Measurements from ENCODE around the gene PARD3.

DNA sequence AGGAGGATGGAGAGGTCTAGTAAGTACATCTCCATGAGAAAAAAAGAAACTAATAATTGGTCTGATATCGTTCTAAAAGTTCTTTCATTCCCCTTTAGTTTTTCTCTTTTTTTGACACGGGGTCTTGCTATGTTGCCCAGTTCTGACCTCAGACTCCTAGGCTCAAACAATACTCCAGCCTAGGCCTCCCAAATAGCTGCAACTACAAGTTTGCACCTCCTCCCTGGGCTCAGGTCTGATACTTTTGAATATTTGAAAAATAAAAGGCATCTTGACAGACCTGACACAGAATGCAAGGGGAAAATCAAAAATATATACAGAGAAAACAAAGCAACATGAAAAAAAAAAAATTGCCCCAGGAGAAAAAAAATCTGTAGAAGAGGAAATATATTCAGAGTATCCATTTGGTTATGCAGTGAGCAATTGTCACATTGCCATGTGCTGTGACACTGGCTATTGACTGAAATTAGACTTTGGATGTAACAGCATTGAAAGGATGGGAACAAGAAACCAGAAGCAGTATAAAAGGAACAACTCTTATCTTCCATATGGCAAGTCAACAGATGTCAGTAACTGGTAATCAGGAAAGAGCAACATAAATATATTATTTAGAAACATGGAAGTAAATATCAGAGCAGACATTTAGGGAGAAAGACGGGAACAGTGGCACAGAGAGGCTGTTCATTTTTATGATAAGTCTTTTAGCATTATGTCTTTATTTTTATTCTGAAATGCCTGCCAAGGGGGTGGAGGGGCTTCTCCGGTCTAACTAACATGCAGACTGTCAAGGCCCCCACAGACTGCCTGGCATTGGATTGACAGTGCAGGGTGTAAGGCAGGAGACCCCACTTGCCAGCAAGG, 408.4 kb downstream of the PARD3 start:
- TF ChIP-seq, protein P1, sequence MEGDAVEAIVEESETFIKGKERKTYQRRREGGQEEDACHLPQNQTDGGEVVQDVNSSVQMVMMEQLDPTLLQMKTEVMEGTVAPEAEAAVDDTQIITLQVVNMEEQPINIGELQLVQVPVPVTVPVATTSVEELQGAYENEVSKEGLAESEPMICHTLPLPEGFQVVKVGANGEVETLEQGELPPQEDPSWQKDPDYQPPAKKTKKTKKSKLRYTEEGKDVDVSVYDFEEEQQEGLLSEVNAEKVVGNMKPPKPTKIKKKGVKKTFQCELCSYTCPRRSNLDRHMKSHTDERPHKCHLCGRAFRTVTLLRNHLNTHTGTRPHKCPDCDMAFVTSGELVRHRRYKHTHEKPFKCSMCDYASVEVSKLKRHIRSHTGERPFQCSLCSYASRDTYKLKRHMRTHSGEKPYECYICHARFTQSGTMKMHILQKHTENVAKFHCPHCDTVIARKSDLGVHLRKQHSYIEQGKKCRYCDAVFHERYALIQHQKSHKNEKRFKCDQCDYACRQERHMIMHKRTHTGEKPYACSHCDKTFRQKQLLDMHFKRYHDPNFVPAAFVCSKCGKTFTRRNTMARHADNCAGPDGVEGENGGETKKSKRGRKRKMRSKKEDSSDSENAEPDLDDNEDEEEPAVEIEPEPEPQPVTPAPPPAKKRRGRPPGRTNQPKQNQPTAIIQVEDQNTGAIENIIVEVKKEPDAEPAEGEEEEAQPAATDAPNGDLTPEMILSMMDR (IDR thresholded peaks at IDR 0.05 in 2 of 3, conservative IDR thresholded peaks at IDR 0.05 in 1 of 3; ENCODE audit: borderline replicate concordance in 1 of 3, insufficient read depth in 1 of 3, low read depth in 2 of 3, low read length in 2 of 3): no peak
- TF ChIP-seq POLR2AphosphoS5 (IDR thresholded peaks at IDR 0.05; ENCODE audit: low read depth, low read length): no peak
- no peak for TF ChIP-seq EZH2phosphoT487 (IDR thresholded peaks at IDR 0.05; ENCODE audit: borderline replicate concordance)
- TF ChIP-seq EGR1 (IDR thresholded peaks at IDR 0.05; ENCODE audit: low read depth): no peak
- TF ChIP-seq EZH2 (IDR thresholded peaks at IDR 0.05): no peak
- TF ChIP-seq POLR2A (IDR thresholded peaks at IDR 0.05; ENCODE audit: borderline replicate concordance, extremely low read depth, insufficient read depth, insufficient read length): no peak
- TF ChIP-seq CBX3 (IDR thresholded peaks at IDR 0.05; ENCODE audit: low read depth): no peak
- no peak for TF ChIP-seq YY1 (IDR thresholded peaks at IDR 0.05; ENCODE audit: extremely low read depth, insufficient replicate concordance, low read depth, low read length)
- TF ChIP-seq, protein P2, sequence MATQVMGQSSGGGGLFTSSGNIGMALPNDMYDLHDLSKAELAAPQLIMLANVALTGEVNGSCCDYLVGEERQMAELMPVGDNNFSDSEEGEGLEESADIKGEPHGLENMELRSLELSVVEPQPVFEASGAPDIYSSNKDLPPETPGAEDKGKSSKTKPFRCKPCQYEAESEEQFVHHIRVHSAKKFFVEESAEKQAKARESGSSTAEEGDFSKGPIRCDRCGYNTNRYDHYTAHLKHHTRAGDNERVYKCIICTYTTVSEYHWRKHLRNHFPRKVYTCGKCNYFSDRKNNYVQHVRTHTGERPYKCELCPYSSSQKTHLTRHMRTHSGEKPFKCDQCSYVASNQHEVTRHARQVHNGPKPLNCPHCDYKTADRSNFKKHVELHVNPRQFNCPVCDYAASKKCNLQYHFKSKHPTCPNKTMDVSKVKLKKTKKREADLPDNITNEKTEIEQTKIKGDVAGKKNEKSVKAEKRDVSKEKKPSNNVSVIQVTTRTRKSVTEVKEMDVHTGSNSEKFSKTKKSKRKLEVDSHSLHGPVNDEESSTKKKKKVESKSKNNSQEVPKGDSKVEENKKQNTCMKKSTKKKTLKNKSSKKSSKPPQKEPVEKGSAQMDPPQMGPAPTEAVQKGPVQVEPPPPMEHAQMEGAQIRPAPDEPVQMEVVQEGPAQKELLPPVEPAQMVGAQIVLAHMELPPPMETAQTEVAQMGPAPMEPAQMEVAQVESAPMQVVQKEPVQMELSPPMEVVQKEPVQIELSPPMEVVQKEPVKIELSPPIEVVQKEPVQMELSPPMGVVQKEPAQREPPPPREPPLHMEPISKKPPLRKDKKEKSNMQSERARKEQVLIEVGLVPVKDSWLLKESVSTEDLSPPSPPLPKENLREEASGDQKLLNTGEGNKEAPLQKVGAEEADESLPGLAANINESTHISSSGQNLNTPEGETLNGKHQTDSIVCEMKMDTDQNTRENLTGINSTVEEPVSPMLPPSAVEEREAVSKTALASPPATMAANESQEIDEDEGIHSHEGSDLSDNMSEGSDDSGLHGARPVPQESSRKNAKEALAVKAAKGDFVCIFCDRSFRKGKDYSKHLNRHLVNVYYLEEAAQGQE (IDR thresholded peaks at IDR 0.05; ENCODE audit: low read depth): no peak
- TF ChIP-seq RAD21 (IDR thresholded peaks at IDR 0.05; ENCODE audit: low read depth): no peak
- TF ChIP-seq, protein P3, sequence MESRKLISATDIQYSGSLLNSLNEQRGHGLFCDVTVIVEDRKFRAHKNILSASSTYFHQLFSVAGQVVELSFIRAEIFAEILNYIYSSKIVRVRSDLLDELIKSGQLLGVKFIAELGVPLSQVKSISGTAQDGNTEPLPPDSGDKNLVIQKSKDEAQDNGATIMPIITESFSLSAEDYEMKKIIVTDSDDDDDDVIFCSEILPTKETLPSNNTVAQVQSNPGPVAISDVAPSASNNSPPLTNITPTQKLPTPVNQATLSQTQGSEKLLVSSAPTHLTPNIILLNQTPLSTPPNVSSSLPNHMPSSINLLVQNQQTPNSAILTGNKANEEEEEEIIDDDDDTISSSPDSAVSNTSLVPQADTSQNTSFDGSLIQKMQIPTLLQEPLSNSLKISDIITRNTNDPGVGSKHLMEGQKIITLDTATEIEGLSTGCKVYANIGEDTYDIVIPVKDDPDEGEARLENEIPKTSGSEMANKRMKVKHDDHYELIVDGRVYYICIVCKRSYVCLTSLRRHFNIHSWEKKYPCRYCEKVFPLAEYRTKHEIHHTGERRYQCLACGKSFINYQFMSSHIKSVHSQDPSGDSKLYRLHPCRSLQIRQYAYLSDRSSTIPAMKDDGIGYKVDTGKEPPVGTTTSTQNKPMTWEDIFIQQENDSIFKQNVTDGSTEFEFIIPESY (IDR thresholded peaks at IDR 0.05; ENCODE audit: extremely low read depth, insufficient replicate concordance, low read length): no peak
- TF ChIP-seq ZFX (IDR thresholded peaks at IDR 0.05): no peak
- no peak for TF ChIP-seq SRF (IDR thresholded peaks at IDR 0.05; ENCODE audit: low read depth)
- TF ChIP-seq, protein P4, sequence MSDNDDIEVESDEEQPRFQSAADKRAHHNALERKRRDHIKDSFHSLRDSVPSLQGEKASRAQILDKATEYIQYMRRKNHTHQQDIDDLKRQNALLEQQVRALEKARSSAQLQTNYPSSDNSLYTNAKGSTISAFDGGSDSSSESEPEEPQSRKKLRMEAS (IDR thresholded peaks at IDR 0.05): no peak

All from HCT116 (cell line).